IMR-90 (cell line): ENCODE measurements around the gene CSAG2. TPM values are rescaled to one million over a fixed set of nuclear protein-coding genes. Genes with fewer than 3 reads are reported as not detected.
"Not testable (repeated sequence)": the region's sequence is repeated elsewhere in the genome, so short reads cannot be mapped to it uniquely, and the experiment has no call there.

Experiments
- ATAC-seq: fragments of 200-7000 bp; cut with Tn5 transposase; 2 replicates; pipeline ENCODE4 v1.9.1; 2020; ENCODE audit warnings: low read depth, mild to moderate bottlenecking, moderate library complexity
- BruUV-seq: library from RNA; stranded (reverse); fragments of 400-500 nt; replicated peaks from 2 replicates; lab custom pipeline; 2021; lab: Mats Ljungman, UMichigan
- CTCF ChIA-PET: fragments of 300-600 bp; formaldehyde crosslinking; extraction: SDS; loops from one replicate; lab custom pipeline; 2021; ENCODE audit warnings: antibody characterized with exemption; lab: Yijun Ruan, JAX
- POLR2A ChIA-PET: fragments of 300-600 bp; sonication (Branson Sonifier 250); formaldehyde crosslinking; loops from one replicate; lab custom pipeline; 2022; ENCODE audit warnings: antibody characterized with exemption; ENCODE audit not compliant: unreplicated experiment; lab: Charles Lee
- DNase-seq: peaks from one replicate; pipeline ENCODE4 v3.0.0; 2013
- H2AFZ ChIP-seq: replicated peaks from 2 replicates; pipeline ENCODE3; 2013; ENCODE audit warnings: low read length, mild to moderate bottlenecking; ENCODE audit not compliant: poor library complexity
- H2AK5ac ChIP-seq: 2 replicates; pipeline ENCODE4 v1.6.1; 2013; ENCODE audit warnings: low read depth, low read length, inconsistent platforms
- H2AK9ac ChIP-seq: replicated peaks from 2 replicates; pipeline ENCODE3; 2013; ENCODE audit warnings: mild to moderate bottlenecking, low read depth, low read length, moderate library complexity; ENCODE audit not compliant: poor library complexity
- H2BK120ac ChIP-seq: 2 replicates; pipeline ENCODE4 v1.6.1; 2013; ENCODE audit warnings: low read depth, low read length, inconsistent platforms
- H2BK15ac ChIP-seq: 3 replicates; pipeline ENCODE4 v1.6.1; 2013; ENCODE audit warnings: low read depth, low read length, inconsistent platforms
- H2BK20ac ChIP-seq: 2 replicates; pipeline ENCODE4 v1.6.1; 2013; ENCODE audit warnings: low read depth, mild to moderate bottlenecking, inconsistent platforms, low read length, moderate library complexity
- H2BK5ac ChIP-seq: 2 replicates; pipeline ENCODE4 v1.6.1; 2013; ENCODE audit warnings: mild to moderate bottlenecking, low read depth, low read length, inconsistent platforms; ENCODE audit not compliant: poor library complexity, severe bottlenecking
- H3K14ac ChIP-seq: replicated peaks from 2 replicates; pipeline ENCODE4 v1.6.1; 2013; ENCODE audit warnings: low read depth, low read length, inconsistent platforms
- H3K18ac ChIP-seq: 2 replicates; pipeline ENCODE4 v1.6.1; 2013; ENCODE audit warnings: low read depth, low read length, control low read depth
- H3K23ac ChIP-seq: 2 replicates; pipeline ENCODE4 v1.6.1; 2013; ENCODE audit warnings: low read depth, low read length, inconsistent platforms
- H3K27ac ChIP-seq: 2 replicates; pipeline ENCODE4 v1.5.1; 2013; ENCODE audit warnings: mild to moderate bottlenecking, control low read depth, low read length; ENCODE audit not compliant: insufficient read depth
- H3K27me3 ChIP-seq: 2 replicates; pipeline ENCODE4 v1.6.1; 2013; ENCODE audit warnings: low read length; ENCODE audit not compliant: control insufficient read depth, insufficient read depth
- H3K36me3 ChIP-seq: 2 replicates; pipeline ENCODE4 v1.6.1; 2013; ENCODE audit warnings: low read length, mixed read lengths; ENCODE audit not compliant: control insufficient read depth, insufficient read depth
- H3K4ac ChIP-seq: 2 replicates; pipeline ENCODE4 v1.6.1; 2013; ENCODE audit warnings: low read depth, low read length, inconsistent platforms
- H3K4me1 ChIP-seq: 2 replicates; pipeline ENCODE4 v1.6.1; 2013; ENCODE audit warnings: low read length, mixed read lengths; ENCODE audit not compliant: control insufficient read depth, insufficient read depth
- H3K4me2 ChIP-seq: 2 replicates; pipeline ENCODE4 v1.6.1; 2013; ENCODE audit warnings: low read depth, mild to moderate bottlenecking, control low read depth, low read length, moderate library complexity
- H3K4me3 ChIP-seq: 2 replicates; pipeline ENCODE4 v1.5.1; 2013; ENCODE audit warnings: low read depth, mild to moderate bottlenecking, control low read depth, low read length, moderate library complexity; ENCODE audit not compliant: insufficient read depth
- H3K56ac ChIP-seq: 2 replicates; pipeline ENCODE4 v1.6.1; 2013; ENCODE audit warnings: low read length, inconsistent platforms; ENCODE audit not compliant: insufficient read depth; ENCODE audit errors: extremely low read depth
- H3K79me1 ChIP-seq, 2 experiments: 2 replicates each; pipeline ENCODE4 v1.6.1; 2013; ENCODE audit warnings: low read length in 2 of 2, inconsistent platforms in 1 of 2, low read depth in 1 of 2
- H3K9ac ChIP-seq: 2 replicates; pipeline ENCODE4 v1.6.1; 2013; ENCODE audit warnings: low read depth, low read length, control low read depth
- H3K9me1 ChIP-seq: 2 replicates; pipeline ENCODE4 v1.6.1; 2013; ENCODE audit warnings: low read length, inconsistent platforms; ENCODE audit not compliant: insufficient read depth
- H3K9me3 ChIP-seq: 2 replicates; pipeline ENCODE4 v1.6.1; 2013; ENCODE audit warnings: low read length; ENCODE audit not compliant: control insufficient read depth, insufficient read depth
- H4K20me1 ChIP-seq: 2 replicates; pipeline ENCODE4 v1.6.1; 2013; ENCODE audit warnings: low read length, inconsistent platforms; ENCODE audit not compliant: insufficient read depth
- H4K5ac ChIP-seq: 2 replicates; pipeline ENCODE4 v1.6.1; 2013; ENCODE audit warnings: mild to moderate bottlenecking, low read depth, low read length, control low read depth
- H4K8ac ChIP-seq, 2 experiments: 2 replicates each; pipeline ENCODE4 v1.6.1; 2013; ENCODE audit warnings: low read depth in 2 of 2, low read length in 2 of 2, control low read depth in 1 of 2, inconsistent platforms in 1 of 2
- H4K91ac ChIP-seq: 2 replicates; pipeline ENCODE4 v1.6.1; 2013; ENCODE audit warnings: low read depth, low read length, inconsistent platforms; ENCODE audit not compliant: insufficient read depth
- WGBS, 2 experiments: methylation state at CpG; one replicate each; pipeline versions ENCODE4 v1.1.5 to v1.1.7; 2013; ENCODE audit warnings: missing lambda C conversion rate in 2 of 2; ENCODE audit not compliant: insufficient read length in 1 of 2; ENCODE audit errors: extremely low coverage in 2 of 2; 5-methylcytosine and 5-hydroxymethylcytosine counted together
- dilution Hi-C: fragments of 300-500 bp; cut with HindIII; formaldehyde crosslinking; loops from one replicate; pipeline ENCODE4 v1.14.3; 2018; ENCODE audit warnings: low sequenced_read_pairs; ENCODE audit not compliant: unreplicated experiment
- in situ Hi-C: fragments of 300-500 bp; cut with MboI; formaldehyde crosslinking; loops from 3 replicates; pipeline ENCODE4 v1.14.3; 2019; ENCODE audit warnings: low sequenced_read_pairs, inconsistent platforms, mixed read lengths
- intact Hi-C: fragments of 100-400 bp; cut with micrococcal nuclease; formaldehyde crosslinking; loops from 2 replicates; pipeline ENCODE4 v1.10.0; 2022
- polyA plus RNA-seq, 3 experiments: library from polyadenylated mRNA; depleted of rRNA; stranded (reverse); fragments of >200 nt; gene quantifications; 2 replicates each; pipeline ENCODE4 v1.2.3, GENCODE V29; 2012; ENCODE audit warnings: low replicate concordance in 1 of 3
- total RNA-seq: library from RNA; depleted of rRNA; stranded (reverse); fragments of >200 nt; gene quantifications from 2 replicates; pipeline ENCODE4 v1.2.3, GENCODE V29; 2012

Gene CSAG2
- total and polyA plus RNA-seq, 2 of the 4 experiments (the other 2 are of a cell fraction) = not detected

- H4K91ac ChIP-seq, H4K20me1 ChIP-seq, H3K9ac ChIP-seq, H3K18ac ChIP-seq, H3K56ac ChIP-seq, H3K4me1 ChIP-seq, H3K23ac ChIP-seq, H2AK9ac ChIP-seq, H3K4me3 ChIP-seq, H3K79me1 ChIP-seq, H3K36me3 ChIP-seq, intact Hi-C loops, POLR2A ChIA-PET, H3K4me2 ChIP-seq, H2BK20ac ChIP-seq, in situ Hi-C loops, H3K9me3 ChIP-seq, CTCF ChIA-PET, H3K4ac ChIP-seq, H2BK15ac ChIP-seq, dilution Hi-C loops, H4K5ac ChIP-seq, H3K27ac ChIP-seq, BruUV-seq, H3K14ac ChIP-seq, H2AK5ac ChIP-seq, H2BK5ac ChIP-seq, H2AFZ ChIP-seq, H3K9me1 ChIP-seq, ATAC-seq, H2BK120ac ChIP-seq, H4K8ac ChIP-seq, H3K27me3 ChIP-seq, DNase-seq: not testable (repeated sequence)
- no CpG with 5 or more reads among the region's 34 CpGs for WGBS, 2 experiments
Observed at GRCh38 chrX:152697952-152698931, 10.8 kb downstream of the CSAG2 start, which contains the start of gene MAGEA3. Gene MAGEA3, plus strand, starts transcription at chrX:152698794. Its CDS starts 2,039 bp downstream, at chrX:152700833.

GRCh38 chrX:152681012-152681411 lies 28.1 kb downstream of the CSAG2 start:
- H3K4me1 ChIP-seq, H2BK20ac ChIP-seq, dilution Hi-C loops, H3K27me3 ChIP-seq, H3K9ac ChIP-seq, H2AK5ac ChIP-seq, in situ Hi-C loops, H2BK15ac ChIP-seq, H3K4ac ChIP-seq, H2BK120ac ChIP-seq, H4K8ac ChIP-seq, H3K36me3 ChIP-seq, intact Hi-C loops, H3K4me3 ChIP-seq, H3K14ac ChIP-seq, H3K79me1 ChIP-seq, H3K18ac ChIP-seq, CTCF ChIA-PET, BruUV-seq, H3K27ac ChIP-seq, POLR2A ChIA-PET, H3K9me1 ChIP-seq, H3K9me3 ChIP-seq, DNase-seq, H2BK5ac ChIP-seq, H4K5ac ChIP-seq, H4K91ac ChIP-seq, ATAC-seq, H4K20me1 ChIP-seq, H2AFZ ChIP-seq, H3K56ac ChIP-seq, H3K23ac ChIP-seq, H3K4me2 ChIP-seq, H2AK9ac ChIP-seq: not testable (repeated sequence)
- WGBS, 2 experiments = no CpG with 5 or more reads among the region's 3 CpGs
